Breast epithelium (tissue), 4 donors: ENCODE results near the gene DNAJC6. TPM values are rescaled to one million over a fixed set of nuclear protein-coding genes. Genes with fewer than 3 reads are reported as not detected.

Source experiments
- DNase-seq, 2 donors: peaks; one replicate each; pipeline ENCODE4 v3.0.0-alpha.2; 2019; ENCODE audit warnings: low spot score in 2 of 2
- H3K27ac ChIP-seq, 2 donors: fragments of 200-600 bp; sonication (generic) in 1 of 2; one replicate each; pipeline ENCODE4 v1.5.1; 2016 to 2019; ENCODE audit warnings: mild to moderate bottlenecking in 1 of 2
- H3K27me3 ChIP-seq, 2 donors: fragments of 200-600 bp; sonication (generic) in 1 of 2; one replicate each; pipeline versions ENCODE4 v1.5.1 to v1.6.0; 2017 to 2019; ENCODE audit warnings: control low read depth in 1 of 2, mild to moderate bottlenecking in 1 of 2
- H3K36me3 ChIP-seq: fragments of 200-600 bp; one replicate; pipeline ENCODE4 v1.5.1; 2019
- H3K4me1 ChIP-seq, 2 donors: fragments of 200-600 bp; sonication (generic); one replicate each; pipeline ENCODE4 v1.5.1; 2016 to 2019; ENCODE audit warnings: control low read depth in 1 of 2
- H3K4me3 ChIP-seq, 3 donors: fragments of 200-600 bp; sonication (generic); 1 replicate in 2 of 3; 2 replicates in 1 of 3; pipeline ENCODE4 v1.5.1; 2016 to 2019; ENCODE audit warnings: mild to moderate bottlenecking in 3 of 3, moderate library complexity in 2 of 3
- H3K9me3 ChIP-seq, 2 donors: fragments of 200-600 bp; sonication (generic) in 1 of 2; one replicate each; pipeline ENCODE4 v1.5.1; 2016 to 2019; ENCODE audit warnings: control low read depth in 1 of 2
- POLR2A ChIP-seq: fragments of 450-650 bp; IDR thresholded peaks from one replicate; pipeline ENCODE4 v1.6.1; 2016; ENCODE audit warnings: antibody characterized with exemption, mild to moderate bottlenecking, moderate library complexity
- POLR2AphosphoS5 ChIP-seq, 3 donors: sonication (generic); formaldehyde crosslinking; IDR thresholded peaks; one replicate each; pipeline ENCODE4 v1.6.1; 2017; ENCODE audit warnings: antibody characterized with exemption in 3 of 3
- intact Hi-C: fragments of 100-400 bp; cut with DNase I; formaldehyde crosslinking; loops from one replicate; pipeline ENCODE4 v1.15.1; 2023; ENCODE audit warnings: low total_unique reads
- total RNA-seq, 3 donors: library from RNA; depleted of rRNA; stranded (reverse); fragments of >200 nt; gene quantifications; one replicate each; pipeline ENCODE4 v1.1.0, GENCODE V29; 2016
- TF ChIP-seq, protein P1 (sequence below), 3 donors: fragments of 450-650 bp; IDR thresholded peaks; one replicate each; pipeline ENCODE4 v1.5.1; 2016 to 2017; ENCODE audit warnings: antibody characterized with exemption in 3 of 3, mild to moderate bottlenecking in 3 of 3, moderate library complexity in 3 of 3

DNAJC6 gene
- total RNA-seq, 3 donors from 2014 or later, result 0.96 to 6.2 (median 4.2) TPM

DNA sequence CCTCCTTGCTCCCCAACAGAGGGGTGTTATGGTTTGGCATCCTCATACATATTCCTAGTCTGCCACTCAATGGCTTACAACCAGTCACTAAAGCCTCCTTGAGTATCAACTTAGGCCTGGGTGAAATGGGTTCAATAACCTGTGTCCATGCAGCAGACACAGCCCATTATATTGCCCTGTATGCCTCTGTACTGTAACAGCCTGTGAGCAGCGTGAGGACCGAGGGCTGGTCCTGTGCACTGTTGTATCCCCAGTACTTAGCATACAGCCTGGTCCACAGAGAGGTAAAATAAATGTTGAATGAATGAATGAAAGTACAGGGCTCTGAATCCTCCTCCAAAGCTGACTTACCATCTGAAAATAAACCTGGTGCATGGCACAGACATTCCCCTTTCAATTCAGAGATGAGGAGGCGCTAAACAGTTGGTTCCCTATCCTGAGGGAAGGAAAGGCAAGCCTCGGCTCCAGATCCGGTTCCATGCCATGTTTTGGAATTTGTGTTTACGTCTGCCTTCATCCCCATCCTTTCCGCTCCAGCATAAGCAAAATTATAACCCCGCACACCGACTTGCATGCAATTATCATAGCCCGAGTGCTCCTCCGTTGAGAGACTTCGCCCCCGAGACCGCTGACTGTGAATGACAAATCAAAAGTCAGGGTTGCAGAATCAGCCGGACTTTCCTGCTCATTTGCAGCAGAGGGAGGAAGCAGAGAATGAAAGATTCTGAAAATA lies 45.0 kb upstream of the DNAJC6 start:
- Histone ChIP-seq H3K27me3 (no peaks in the 10 kb centered on the region), H3K27ac (no peak overlapping the region), H3K4me1 (peaks cover 4% of the 10 kb centered on the region in 2 donors), H3K36me3 (no peaks in the 10 kb centered on the region), H3K4me3 (peak overlapping the region; percentile 6 to 64 (median 61)), H3K9me3 (no peaks in the 10 kb centered on the region)
- no peak for DNase-seq
- no peak for TF ChIP-seq POLR2A
- TF ChIP-seq POLR2AphosphoS5 (IDR thresholded peaks at IDR 0.05), result no peak
- TF ChIP-seq, protein P1, sequence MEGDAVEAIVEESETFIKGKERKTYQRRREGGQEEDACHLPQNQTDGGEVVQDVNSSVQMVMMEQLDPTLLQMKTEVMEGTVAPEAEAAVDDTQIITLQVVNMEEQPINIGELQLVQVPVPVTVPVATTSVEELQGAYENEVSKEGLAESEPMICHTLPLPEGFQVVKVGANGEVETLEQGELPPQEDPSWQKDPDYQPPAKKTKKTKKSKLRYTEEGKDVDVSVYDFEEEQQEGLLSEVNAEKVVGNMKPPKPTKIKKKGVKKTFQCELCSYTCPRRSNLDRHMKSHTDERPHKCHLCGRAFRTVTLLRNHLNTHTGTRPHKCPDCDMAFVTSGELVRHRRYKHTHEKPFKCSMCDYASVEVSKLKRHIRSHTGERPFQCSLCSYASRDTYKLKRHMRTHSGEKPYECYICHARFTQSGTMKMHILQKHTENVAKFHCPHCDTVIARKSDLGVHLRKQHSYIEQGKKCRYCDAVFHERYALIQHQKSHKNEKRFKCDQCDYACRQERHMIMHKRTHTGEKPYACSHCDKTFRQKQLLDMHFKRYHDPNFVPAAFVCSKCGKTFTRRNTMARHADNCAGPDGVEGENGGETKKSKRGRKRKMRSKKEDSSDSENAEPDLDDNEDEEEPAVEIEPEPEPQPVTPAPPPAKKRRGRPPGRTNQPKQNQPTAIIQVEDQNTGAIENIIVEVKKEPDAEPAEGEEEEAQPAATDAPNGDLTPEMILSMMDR (IDR thresholded peaks at IDR 0.05), result no peak
- intact Hi-C loops, result no loop called here

DNA sequence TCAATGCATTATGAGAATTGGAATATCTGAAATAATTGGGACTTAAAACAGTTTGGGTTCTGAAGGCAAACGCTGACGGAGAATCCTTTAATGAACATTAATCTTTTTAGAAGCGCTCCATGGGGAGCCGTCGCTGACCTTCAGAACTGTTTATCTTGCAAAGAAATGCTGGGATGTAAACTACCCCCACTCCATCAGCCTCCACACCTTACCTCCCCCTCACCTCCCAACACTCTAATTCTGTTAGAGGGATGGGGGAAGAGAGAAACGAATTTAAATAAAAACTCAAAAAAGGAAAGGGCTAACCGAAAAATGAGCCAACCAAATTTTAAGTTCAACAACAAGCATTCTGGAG lies 44.1 kb upstream of the DNAJC6 start:
- no peak for DNase-seq
- Histone ChIP-seq H3K27me3 (no peaks in the 10 kb centered on the region), H3K4me1 (peaks cover 4% of the 10 kb centered on the region in 2 donors), H3K9me3 (no peaks in the 10 kb centered on the region), H3K36me3 (no peaks in the 10 kb centered on the region), H3K4me3 (peak overlapping the region; percentile 43 to 64 (median 61)), H3K27ac (no peak overlapping the region)
- TF ChIP-seq POLR2AphosphoS5 (IDR thresholded peaks at IDR 0.05) (no peak), POLR2A (no peak)
- TF ChIP-seq, protein P1 (IDR thresholded peaks at IDR 0.05), result no peak
- intact Hi-C loops, result no loop called here

- no peaks in the 10 kb centered on the region for H3K36me3 ChIP-seq
- H3K27ac ChIP-seq, result no peak overlapping the region
- no peaks in the 10 kb centered on the region for H3K9me3 ChIP-seq
- intact Hi-C loops, result no loop called here
- TF ChIP-seq POLR2AphosphoS5 (IDR thresholded peaks at IDR 0.05), result peak in 1 of 3 donors; percentile 33
- TF ChIP-seq, protein P1 (IDR thresholded peaks at IDR 0.05), result peak in 1 of 3 donors; percentile 11
- TF ChIP-seq POLR2A, result no peak
- H3K4me3 ChIP-seq, result peak overlapping the region; percentile 43 to 64 (median 61)
- DNase-seq, result no peak
- H3K27me3 ChIP-seq, result no peaks in the 10 kb centered on the region
- H3K4me1 ChIP-seq, result peaks cover 4% of the 10 kb centered on the region in 2 donors
Measured at GRCh38 chr1:65265651-65266351, 43.5 kb upstream of the DNAJC6 start.

DNA sequence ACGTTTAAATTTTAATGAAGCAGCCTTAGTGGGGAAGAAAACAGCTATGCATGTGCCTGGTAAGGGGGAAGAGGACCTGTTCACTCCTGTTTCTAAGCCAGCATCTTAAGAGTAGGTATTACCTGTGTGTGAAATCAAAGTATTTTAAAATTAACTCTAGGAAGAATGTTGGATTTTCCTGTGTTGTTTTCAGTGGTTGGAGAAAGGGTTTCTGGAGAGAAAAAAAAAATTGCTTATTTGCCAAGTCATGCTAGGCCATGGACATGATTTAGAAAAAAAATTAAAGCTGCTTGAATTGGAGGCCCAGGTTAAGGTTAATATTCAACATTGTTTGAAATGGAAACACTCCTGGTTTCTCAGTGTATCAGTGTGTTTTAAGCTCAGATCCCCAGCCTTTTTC lies 42.9 kb upstream of the DNAJC6 start:
- no peak for DNase-seq
- Histone ChIP-seq H3K4me3 (peak overlapping the region in 1 of 3 donors; percentile 64), H3K27ac (no peak overlapping the region), H3K36me3 (no peaks in the 10 kb centered on the region), H3K27me3 (no peaks in the 10 kb centered on the region), H3K9me3 (no peaks in the 10 kb centered on the region), H3K4me1 (peaks cover 4% of the 10 kb centered on the region in 2 donors)
- TF ChIP-seq POLR2AphosphoS5 (IDR thresholded peaks at IDR 0.05), result no peak
- intact Hi-C loops, result no loop called here

DNA sequence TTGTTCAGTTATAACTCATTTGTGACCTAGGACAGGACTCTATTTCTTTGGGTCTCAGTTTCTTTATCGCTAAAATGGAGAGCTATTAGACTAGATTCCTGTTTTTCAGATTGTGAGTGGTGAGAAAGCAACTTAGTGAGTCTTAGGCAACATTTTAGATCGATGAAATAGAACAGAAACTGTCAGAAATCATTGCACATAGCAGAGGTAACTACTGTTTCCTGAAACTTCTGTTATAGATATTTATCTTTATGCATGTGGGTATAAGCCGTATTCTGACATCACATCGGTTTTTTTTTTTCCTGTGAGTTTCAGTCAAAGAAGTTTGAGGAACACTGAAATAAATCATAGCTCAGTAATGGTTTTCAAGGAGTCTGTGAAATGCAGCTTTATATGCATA lies 42.1 kb upstream of the DNAJC6 start:
- H3K9me3 ChIP-seq, result no peaks in the 10 kb centered on the region
- intact Hi-C loops, result no loop called here
- no peak for DNase-seq
- no peaks in the 10 kb centered on the region for H3K27me3 ChIP-seq
- no peak overlapping the region for H3K4me3 ChIP-seq
- H3K4me1 ChIP-seq, result peaks cover 4% of the 10 kb centered on the region in 2 donors
- no peaks in the 10 kb centered on the region for H3K36me3 ChIP-seq
- H3K27ac ChIP-seq, result no peak overlapping the region
- TF ChIP-seq POLR2AphosphoS5 (IDR thresholded peaks at IDR 0.05) (no peak), POLR2A (no peak)
- TF ChIP-seq, protein P1 (IDR thresholded peaks at IDR 0.05), result no peak
